CD4-positive, alpha-beta T cell treated with Interleukin-17A for 4 hours (primary cell): Measurements from ENCODE around the gene CHCHD6.

ENCODE experiments used
- DNase-seq: peaks from one replicate; pipeline ENCODE4 v3.0.0-alpha.2; 2020; ENCODE audit warnings: mixed read lengths

The CHCHD6 gene

DNA sequence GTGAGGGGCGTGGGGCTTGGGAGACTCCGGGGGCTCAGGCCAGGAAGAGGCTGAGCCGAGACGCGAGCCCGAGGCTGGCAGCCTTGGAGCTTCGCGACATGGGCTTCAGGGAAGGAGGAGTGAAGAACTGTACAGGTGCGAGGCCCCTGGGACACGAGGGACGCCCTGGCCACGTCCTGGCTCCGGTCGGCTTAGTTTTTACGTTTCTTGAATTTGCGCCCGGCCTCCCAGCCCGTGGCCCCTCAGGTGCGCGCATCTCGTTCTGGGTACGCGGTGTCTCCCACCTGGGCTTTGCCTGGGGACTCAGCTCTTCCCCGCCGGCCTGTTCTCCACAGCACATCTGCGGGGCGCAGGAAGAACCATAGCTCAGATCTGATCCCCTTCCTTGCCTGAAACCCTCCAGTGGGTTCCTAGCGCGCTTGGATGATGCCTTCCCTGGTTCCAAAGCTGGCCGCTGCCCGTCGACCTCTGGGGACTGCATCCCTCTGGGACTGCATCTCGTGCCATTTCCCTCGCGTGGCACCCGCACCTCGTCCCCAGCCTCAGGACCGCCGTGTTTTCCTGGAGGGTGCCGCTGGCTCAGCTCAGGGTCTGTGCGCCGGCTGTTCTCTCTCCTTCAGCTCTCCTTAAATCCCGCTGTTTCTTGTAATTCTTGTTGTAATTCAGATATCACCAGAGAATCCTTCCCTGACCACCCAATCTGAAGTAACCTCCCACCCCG is 614 bp downstream of the CHCHD6 start:
- DNase-seq: no peak

DNA sequence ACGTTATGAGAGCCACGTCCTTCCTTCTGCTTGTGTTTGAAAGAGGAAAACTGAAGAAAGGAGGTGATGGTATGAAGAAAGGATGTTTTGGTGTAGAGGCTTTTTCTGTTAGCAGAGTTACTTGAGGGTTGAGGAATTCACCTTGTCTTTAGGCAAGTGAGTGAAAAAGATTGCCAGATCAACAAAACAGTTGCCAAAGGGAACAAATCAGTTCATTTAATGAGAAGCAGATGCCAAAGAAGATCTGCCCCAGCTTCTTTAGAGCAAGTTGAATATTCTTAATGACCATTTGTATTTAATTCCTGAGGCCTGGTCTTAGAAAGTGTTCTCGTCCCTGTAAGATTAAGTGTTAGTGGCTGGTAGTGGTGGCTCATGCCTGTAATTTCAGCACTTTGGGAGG is 2.6 kb downstream of the CHCHD6 start:
- no peak for DNase-seq

DNA sequence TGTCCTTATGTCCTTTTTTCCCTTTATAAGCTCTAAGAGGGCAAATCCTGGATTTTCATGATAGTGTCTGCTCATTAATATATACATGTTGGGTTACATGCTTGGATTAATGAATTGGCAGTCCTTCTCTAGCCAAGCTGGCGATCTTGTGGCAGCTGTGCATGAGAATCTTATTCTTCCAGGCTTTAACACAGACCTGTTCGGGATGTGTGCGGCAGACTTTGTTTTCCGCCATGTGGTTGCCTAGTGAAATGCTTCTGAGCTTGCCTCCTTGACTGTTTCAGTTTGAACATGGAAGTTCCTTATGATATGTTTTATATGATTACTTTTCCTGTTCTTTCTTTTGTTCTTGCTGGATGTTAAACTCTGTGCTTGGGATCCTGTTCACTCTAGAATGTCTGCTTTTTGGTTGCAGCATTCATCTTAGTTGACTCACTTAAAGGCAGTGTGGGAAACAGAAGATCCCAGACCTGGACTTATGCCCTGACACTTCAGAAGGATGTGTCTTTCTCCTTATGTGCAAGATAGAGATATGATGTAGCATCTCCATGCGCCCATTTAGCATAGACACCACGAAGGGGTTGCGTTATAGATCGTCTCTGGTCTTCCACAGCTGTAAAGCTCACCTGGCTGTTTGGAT is 7.2 kb downstream of the CHCHD6 start:
- DNase-seq: no peak

DNA sequence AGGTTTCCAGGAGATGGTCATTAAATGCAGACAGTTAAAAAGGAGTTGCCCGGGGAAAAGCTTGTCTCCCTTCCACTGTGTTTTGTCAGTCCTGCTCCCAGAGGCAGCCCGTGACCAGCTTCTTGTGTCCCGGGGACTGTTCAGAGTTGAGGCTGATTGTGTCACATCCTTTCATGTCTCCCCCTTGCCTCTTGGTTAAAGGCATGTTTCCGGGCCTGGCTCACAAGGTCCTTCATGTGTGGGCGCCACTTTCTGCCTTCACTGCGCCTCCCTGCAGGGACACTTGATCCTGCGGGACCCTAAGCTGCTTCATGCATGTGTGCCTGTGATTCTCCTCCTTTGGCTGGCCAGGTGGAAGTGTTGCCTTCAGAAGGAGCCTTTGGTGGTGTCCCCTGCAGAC is 9.2 kb downstream of the CHCHD6 start:
- no peak for DNase-seq

DNA sequence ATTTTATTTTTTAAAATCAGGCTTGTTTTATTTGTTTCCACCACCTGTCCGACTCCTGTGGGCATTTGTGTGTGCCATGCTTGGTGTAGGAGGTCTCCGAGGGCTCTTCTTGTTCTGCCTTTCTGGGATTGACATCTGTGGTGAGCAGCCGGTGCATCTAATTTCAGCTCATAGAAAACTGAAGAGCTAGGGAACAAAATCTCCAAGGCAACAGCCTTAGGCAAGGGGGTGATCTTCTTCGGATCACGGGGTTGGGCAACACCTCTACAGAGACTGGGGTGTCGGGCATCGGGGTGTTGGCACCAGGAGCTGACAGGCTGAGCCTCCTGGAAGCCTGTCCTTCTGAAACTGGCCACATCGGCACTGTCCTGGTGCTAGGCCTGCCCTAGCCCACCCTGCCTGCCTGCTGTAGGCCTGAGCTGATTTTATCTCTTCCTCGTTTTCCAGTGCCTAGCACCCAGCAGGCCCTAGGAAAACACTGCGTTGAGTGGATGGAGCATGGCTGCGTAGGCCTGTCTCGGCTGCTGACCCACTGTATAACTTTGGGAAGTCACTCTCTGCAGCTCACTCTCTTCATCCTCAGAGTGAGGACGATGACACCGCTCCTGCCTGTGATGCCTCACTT is 10.3 kb downstream of the CHCHD6 start:
- DNase-seq: no peak

DNA sequence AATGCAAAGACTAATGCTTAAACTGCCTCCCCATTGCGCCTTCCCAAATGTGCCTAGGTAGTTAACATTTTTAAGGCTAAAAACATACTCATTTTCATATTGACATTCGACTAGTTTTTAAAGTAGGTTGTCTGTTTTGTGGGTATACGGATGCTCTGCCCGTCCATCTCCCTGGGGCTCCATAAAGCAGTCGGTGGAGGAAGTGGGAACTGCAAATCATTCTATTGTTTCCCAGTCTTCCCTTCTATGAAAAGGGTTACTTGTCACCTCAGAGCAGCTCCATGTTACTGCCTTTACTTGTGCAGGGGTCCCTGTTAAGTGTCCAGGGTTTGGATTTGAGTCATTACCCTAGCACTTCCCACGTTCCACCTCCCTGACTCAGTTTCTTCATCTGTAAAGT is 10.9 kb downstream of the CHCHD6 start:
- no peak for DNase-seq

DNA sequence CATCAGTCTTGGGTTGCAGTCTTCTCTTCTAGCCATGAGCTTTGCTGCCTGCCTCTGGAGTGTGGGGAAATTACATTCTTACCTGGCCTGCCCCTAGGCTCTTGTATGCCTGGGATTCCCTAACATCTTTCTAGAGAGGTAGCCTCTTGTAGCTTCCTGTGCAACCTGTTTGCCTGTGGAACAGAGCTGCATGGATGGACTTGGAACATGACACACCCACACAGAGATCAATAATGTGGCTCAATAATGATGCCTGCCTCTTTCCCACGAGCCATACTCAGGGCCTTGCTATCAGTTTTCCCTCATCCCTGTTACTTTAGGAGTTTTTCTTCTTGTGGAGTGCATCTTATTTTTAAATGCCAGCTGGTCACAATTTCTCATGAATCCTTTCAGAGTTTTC is 11.4 kb downstream of the CHCHD6 start:
- DNase-seq: no peak

DNA sequence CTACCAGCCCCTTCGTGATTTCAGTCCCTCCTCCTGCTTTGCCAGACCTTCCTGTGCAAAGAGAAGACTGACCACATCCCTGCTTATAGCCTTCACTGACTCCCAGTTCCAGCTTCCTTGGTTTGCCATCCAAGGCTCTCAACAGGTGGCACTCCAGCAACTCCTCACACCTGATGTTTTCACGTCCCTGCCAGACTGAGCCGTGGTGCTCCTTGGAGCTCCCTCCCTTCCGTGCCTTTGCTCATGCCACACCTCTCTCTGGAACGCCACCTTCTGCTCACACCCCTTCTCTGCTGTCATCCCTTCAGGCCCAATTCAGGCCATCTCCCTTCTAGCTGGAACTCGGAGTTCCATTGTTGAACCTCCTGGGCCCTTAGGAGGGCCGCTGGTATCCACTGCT is 12.0 kb downstream of the CHCHD6 start:
- DNase-seq: no peak

DNA sequence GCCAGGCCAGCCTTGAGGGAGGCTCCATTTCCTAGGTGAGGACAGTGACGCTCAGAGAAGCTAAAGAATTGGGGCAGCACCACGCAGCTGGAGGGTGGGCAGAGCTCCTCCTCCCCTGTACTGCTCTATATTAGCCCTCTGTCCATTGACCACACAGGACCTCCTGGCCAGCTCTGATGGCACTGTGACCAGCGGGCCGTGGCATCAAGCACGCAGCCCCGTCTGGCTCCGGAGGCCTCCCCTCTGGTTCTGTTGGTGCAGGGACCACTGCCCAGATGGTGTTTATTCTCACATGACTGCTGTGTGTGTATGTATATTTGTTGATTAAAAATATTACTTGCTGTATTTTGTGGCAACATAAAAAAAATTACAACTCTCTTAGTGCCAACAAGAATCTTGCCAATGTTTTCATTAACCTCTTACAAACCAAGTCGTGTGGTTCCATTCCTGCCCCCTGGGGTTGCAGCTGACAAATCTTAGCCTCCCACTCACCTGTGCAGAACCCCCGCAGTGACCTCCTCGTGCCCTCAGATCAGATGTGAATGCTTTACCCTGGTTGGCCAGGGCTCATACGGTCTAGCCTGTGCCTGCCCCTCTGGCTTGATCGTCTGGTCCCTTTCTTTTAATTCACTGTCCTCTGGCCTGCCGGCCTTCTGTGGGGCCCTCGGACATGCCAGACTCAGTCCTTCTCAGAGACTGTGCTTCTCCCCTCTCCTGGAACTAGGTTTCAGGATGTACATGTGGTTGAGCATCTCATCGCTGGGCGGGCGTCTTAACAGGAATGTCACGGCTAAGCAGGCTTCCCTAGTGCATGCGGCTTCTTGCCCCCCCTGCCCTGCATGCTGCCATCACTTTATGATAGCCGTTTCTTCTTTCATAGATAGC is 14.8 kb downstream of the CHCHD6 start:
- no peak for DNase-seq

DNA sequence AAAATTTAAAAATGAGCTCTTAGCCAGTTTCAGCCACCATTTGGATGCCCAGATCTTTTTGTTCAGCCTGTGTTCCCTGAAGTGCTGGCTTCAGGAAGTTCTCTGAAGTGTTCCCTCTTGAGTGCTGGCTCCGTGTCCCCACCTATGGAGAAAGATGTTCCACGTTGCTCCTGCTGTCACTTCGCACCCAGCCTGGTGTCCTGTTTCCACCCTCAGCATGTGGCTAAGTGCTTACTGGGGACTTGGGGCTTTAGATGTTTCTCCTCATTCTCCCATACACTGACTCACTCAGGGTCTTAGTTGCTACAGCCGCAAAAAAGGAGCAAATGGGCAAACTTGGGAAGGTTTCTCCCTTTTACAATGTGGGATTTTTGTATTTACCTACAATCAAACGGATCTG is 16.6 kb downstream of the CHCHD6 start:
- DNase-seq: no peak

DNA sequence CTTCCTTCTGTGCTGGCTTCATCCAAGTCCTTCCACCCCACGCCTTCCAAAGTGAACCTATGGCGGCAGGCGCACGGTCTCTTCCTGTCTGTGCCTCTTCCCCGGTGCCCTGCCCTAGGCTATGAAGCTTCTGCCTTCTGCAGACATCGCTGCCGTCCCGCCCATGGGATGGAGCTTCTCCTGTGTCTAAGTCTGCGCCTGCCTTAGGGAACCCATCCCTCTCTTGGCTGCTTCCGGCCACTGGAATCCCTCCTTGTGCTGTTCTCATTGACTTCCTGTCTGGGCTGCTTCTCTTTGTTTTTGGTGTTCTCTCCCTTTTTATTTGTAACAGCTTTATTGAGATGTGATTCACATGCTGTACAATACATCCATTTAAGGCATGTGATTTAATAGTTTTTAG is 17.2 kb downstream of the CHCHD6 start:
- no peak for DNase-seq

DNA sequence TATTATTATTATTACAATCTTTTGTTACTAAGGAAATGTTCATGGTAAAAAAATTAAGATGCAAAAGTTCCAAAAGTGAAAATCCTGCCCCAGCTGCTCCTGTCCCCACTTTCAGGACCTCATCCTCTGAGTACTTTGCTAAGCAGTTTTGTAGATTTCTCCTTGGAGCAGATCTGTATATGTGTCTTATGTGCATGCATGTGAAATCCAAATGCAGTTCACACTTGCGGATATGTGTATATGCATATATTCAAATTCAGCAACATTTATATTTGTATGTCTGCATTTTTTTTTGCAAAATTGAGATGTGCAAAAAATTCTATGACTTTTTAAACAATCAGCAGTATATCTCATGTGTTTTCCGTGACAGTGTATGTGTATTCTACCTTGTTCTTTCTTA is 19.2 kb downstream of the CHCHD6 start:
- DNase-seq: no peak

DNA sequence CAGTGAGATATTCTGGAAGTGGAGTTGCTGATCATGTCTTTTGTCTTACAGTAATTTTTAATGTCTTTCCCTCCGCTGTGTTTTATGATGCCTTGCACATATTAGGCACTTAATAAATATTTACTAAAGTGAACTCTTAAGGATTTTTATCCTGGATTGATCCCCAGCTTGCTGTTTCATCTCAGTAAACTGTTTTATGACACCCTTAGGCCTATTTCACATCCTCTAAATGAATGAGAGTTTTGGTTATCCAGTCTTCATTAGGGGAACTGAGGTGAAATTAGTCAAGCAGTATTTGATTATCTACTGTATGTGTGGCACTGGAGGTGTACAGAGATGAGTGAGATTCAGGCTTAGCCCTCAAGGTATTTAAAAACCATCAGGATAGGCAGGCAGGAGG is 19.8 kb downstream of the CHCHD6 start:
- no peak for DNase-seq

DNA sequence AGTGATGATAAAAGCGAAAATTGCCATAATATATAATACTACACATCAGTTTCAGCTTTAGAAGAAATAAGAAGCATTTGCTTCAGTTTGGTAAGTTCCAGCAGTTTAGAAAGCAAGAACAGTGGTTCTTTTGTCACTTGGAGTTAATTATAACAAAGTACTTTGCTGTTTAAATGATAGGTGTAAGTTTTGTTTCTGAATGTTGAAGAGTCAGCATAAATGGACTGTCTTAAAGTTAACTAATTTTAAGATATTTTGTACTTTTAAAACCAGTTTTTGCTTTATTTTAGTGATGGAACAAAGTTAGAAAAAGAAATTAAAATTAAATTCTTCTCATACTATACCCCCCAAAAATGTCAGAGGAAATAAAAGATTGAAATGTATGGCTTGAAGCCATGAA is 24.6 kb downstream of the CHCHD6 start:
- no peak for DNase-seq

DNA sequence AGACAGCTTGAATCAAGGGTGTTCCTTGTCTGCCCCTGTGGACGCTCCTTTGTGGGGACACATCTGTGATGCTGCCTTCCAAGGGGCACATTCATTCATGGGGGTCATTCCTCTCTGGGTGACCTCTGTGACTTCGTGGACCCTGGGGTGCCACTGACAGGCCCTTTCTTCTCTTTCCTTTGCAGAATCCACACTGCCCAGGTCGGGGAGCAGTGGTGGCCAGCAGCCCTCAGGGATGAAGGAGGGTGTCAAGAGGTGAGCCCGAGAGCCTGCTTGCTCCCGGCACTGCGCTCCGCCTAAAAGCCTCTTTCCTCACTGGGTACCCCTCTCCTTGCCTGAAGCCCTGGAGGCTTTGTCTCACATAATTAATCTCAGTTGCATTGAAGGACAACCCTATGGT is 26.3 kb downstream of the CHCHD6 start:
- DNase-seq: no peak

DNA sequence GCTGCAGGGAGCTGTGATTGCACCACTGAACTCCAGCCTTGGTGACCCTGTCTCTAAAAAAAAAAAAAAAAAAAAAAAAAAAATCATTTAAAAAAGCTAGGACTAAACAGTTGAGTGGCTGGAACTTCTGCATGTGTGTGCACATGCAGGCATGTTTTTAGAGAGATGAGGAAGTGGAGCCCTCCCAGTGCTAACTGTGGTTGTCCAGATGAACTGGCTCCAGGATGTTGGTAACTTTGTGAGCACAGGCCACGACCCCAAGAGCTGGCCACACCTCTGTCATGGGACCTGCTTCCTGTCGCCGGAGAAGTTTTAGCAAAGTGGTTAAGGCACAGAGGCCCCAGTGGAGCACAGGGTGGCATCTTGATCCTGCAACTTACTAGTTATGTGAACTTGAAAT is 27.0 kb downstream of the CHCHD6 start:
- DNase-seq: no peak

DNA sequence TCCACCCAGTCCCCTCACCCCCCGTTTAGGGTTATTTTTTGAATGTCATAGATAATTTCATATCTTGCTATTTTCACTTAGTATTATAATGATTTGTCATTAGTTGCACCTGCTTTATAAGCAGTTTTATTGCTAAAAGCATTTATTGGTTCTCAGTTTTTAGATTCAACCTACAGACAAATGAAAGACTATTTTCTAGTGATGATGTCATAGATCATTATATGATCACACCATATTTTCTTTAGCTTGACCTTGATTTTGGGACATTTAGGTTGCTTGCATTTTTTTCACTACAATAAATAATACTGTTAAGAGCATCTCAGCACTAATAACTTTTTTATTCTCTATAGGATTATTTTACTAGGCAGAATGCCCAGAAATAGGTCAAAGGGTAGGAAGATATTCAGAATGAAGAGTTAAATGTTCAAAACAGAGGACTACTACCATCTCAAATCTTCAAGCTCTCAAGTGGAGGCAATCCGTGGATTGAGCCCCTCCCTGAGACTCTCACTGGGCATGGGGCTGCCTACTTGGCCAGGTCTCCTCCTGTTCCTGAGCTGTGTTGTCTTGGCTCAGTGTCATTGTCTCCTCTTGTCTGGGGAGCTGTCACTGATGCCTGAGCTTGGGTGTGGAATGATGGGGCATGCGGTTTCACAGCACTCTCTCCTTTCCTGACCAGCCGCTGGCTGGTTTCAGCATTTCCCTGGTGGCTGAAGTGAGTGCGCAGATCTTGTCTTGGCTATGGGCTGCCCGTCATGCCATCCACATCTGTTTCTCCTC is 28.4 kb downstream of the CHCHD6 start:
- no peak for DNase-seq

DNA sequence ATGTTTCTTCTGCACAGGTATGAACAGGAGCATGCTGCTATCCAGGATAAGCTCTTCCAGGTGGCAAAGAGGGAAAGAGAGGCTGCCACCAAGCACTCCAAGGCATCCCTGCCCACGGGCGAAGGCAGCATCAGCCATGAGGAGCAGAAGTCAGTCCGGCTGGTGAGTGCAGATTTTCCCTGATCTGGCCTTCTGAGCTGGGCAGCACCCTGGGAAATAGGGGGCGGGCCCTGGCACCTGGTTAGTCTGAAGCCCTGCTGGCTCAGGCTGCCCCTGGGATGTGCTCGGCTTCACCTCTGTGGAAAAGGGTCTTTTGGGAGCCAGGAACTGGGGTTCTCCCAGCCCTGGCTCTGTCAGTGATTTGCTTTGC is 29.0 kb downstream of the CHCHD6 start:
- DNase-seq: no peak

DNA sequence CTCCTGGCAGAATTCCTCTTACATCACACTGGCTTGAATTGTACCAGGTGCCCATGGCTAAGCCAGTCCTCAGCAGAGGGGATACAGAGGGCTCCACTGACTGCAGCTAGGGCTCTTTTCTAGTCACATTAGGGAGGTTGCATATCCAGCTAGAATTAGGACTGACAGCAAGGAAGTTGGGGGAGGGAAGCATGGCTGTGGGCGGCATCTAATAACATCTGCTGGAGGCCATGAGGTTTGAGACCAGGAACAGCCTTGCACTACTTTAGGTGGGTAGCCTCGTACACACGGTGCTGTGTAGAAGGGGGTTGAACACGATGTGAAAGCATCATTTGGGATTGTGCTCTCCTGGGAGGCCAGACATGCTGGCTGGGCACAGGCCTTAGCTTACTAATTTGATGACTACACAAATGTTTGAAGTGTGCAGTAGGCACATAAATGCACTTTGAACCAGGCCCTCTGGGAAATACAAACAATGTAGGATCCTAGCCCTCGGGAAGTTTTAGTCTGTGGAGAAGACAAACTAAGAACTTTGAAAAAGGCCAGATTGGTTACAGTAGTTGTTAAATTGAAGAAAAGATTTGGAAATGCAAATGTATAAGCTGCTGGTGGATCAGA is 30.2 kb downstream of the CHCHD6 start:
- no peak for DNase-seq

DNA sequence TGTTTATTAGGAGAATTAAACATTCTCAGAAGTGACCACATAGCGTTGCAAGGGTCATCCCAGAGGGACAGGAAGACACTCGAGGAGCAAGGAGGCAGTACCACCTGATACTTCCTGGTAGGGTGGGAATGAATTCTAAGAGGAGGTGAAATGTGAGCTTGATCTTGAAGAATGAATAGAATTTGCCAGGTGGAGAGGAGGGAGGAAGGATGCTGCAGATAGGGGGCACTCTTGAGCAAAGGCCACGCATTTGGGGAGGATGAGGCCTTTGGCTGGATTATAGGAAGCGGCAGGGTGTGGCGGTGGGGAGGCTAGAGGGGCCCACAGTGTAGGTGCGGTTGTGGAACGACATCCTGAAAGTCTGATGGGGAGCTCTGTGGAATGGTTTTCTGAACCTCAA is 33.5 kb downstream of the CHCHD6 start:
- no peak for DNase-seq

DNA sequence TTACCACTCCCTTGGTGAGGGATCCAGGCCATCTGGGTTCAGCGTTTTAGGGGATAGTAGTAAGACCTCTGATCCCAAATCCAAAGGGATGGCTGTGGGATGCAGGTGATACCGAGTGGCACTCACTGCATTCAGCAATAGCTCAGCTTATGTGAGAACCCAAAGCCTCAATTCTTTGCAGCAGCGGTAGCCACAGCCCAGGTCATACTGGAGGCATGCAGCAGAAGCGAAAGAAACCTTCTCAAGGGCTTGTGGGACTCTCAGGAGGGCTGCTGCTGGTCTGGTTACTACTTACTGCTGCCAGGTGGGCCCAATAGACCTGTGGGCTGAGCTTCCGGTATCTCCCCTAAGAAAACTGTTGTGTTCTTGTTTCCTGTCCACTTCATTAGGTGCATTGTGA is 38.0 kb downstream of the CHCHD6 start:
- no peak for DNase-seq

DNA sequence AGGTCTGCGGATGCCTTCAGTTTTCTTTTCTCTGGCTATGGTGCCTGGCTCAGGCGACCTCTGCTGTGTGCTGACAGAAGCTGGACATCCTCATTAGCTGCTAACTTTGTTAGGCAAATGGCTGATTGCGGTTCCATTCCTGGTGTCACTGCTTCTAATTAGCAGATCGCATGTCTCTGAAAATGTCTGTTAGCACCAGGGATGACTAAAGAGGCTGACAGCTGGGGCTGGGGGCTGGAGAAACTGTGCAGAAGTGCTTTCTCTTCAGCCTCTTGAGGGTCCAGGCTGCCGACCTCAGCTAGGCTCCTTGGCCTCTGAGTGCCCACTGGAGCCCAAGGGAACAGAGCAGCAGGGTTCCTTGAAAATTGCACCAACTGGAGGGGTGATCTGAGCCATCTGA is 39.3 kb downstream of the CHCHD6 start:
- no peak for DNase-seq
